HL-60 (cell line): ENCODE data around the gene TMA16.

ENCODE experiments used
- DNase-seq, 2 experiments: peaks; one replicate each; pipeline ENCODE4 v3.0.0-alpha.2; 2010 to 2020; ENCODE audit warnings: low read depth in 1 of 2, low spot score in 1 of 2
- H3K27ac ChIP-seq: fragments of 250-450 bp; sonication (Bioruptor Pico); replicated peaks from 2 replicates; pipeline ENCODE4 v1.5.1; 2020; ENCODE audit warnings: mild to moderate bottlenecking, moderate library complexity
- H3K27me3 ChIP-seq: fragments of 250-450 bp; sonication (Bioruptor Pico); 2 replicates; pipeline ENCODE4 v1.5.1; 2021; ENCODE audit warnings: mild to moderate bottlenecking, moderate library complexity; ENCODE audit not compliant: insufficient read depth, poor library complexity, severe bottlenecking
- H3K4me3 ChIP-seq: replicated peaks from 2 replicates; pipeline ENCODE4 v1.5.1; 2011; ENCODE audit warnings: mild to moderate bottlenecking, control low read depth, low read length; ENCODE audit not compliant: insufficient read depth
- CTCF ChIP-seq: IDR thresholded peaks from one replicate; pipeline ENCODE4 v1.5.1; 2011; ENCODE audit warnings: low read length, control low read depth, inconsistent platforms; ENCODE audit not compliant: insufficient read depth
- GABPA ChIP-seq: IDR thresholded peaks from 2 replicates; pipeline ENCODE4 v1.6.1; 2012; ENCODE audit warnings: low read depth
- POLR2AphosphoS5 ChIP-seq: IDR thresholded peaks from 2 replicates; pipeline ENCODE4 v1.6.1; 2012; ENCODE audit warnings: low read depth
- REST ChIP-seq: IDR thresholded peaks from 2 replicates; pipeline ENCODE4 v1.6.1; 2012; ENCODE audit warnings: low read depth; ENCODE audit not compliant: insufficient replicate concordance
- SPI1 ChIP-seq: IDR thresholded peaks from 2 replicates; pipeline ENCODE4 v1.6.1; 2012; ENCODE audit warnings: low read depth, mild to moderate bottlenecking, borderline replicate concordance

The TMA16 gene

GRCh38 chr4:163562496-163562895 is 68.0 kb downstream of the TMA16 start:
- no peak for TF ChIP-seq GABPA
- Histone ChIP-seq H3K27me3 (no peaks in the 10 kb centered on the region), H3K27ac (no peak overlapping the region), H3K4me3 (no peak overlapping the region)
- DNase-seq = no peak

- TF ChIP-seq CTCF = no peak
- TF ChIP-seq SPI1 = no peak
- TF ChIP-seq GABPA = no peak
- no peak for TF ChIP-seq REST
- no peak for TF ChIP-seq POLR2AphosphoS5
- DNase-seq = no peak
- no peak overlapping the region for H3K4me3 ChIP-seq
- H3K27ac ChIP-seq = no peak overlapping the region
- no peaks in the 10 kb centered on the region for H3K27me3 ChIP-seq
Observed at GRCh38 chr4:163563592-163563991, 69.1 kb downstream of the TMA16 start.

- H3K4me3 ChIP-seq = no peak overlapping the region
- H3K27me3 ChIP-seq = no peaks in the 10 kb centered on the region
- TF ChIP-seq CTCF (no peak), GABPA (no peak), SPI1 (no peak), REST (no peak), POLR2AphosphoS5 (no peak)
- DNase-seq = no peak
- H3K27ac ChIP-seq = no peak overlapping the region
Observed at GRCh38 chr4:163564221-163564720, 69.8 kb downstream of the TMA16 start.

DNA sequence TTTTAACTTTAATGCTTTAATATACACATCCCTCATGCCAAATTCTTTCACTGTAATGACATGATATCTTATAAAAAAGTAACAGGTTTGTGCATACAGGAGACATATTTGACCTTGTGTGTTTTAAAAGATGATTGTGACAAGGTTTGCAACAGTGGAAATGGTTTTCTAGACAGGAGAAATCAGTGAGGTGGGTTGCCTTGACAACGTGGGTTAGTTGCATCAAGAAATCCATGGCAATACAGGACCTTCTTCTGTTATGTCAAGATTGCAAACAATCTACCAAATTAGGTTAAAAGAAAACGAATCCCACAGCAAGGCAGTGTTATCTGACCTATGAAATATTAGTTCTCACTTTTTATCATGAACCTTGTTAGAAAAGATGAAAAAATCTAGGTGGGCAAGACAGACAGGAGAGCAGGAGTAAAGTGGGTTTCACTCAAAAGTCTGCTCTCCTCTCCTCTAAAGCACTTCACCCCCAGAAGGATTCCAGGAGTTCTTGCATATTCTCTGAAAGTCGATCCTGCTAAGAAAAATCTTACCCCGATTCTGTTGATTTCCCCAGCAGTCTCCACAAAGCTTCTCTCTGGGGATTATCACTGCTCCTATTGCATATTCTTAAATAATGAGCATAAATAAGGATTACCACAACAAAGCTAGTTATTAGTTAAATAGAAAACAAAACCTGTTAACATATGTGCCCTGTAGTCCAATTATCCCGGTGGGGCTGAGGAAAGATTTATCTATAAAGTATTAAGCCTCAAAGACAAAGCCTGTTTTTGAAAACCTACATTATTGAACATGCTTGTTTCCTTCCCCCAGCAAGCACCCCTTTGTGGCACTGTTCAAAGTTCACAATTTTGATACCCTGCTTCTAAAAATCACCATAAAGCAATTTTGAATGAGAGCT is 71.0 kb downstream of the TMA16 start:
- TF ChIP-seq GABPA = no peak
- TF ChIP-seq POLR2AphosphoS5 = no peak
- no peak for TF ChIP-seq REST
- TF ChIP-seq SPI1 = no peak
- TF ChIP-seq CTCF = no peak
- no peaks in the 10 kb centered on the region for H3K27me3 ChIP-seq
- H3K4me3 ChIP-seq = no peak overlapping the region
- DNase-seq = no peak
- no peak overlapping the region for H3K27ac ChIP-seq
